Vagina (tissue), 2 donors: ENCODE results near the gene GALR2.

Experiments
- POLR2A ChIP-seq, 2 donors: fragments of 450-650 bp; IDR thresholded peaks; one replicate each; pipeline ENCODE4 v1.6.1; 2017; ENCODE audit warnings: antibody characterized with exemption in 2 of 2, mild to moderate bottlenecking in 2 of 2, moderate library complexity in 2 of 2
- POLR2AphosphoS5 ChIP-seq, 2 donors: sonication (generic); formaldehyde crosslinking; IDR thresholded peaks; one replicate each; pipeline ENCODE4 v1.9.0; 2017; ENCODE audit warnings: antibody characterized with exemption in 2 of 2, mild to moderate bottlenecking in 2 of 2, low read depth in 1 of 2; ENCODE audit not compliant: insufficient read depth in 1 of 2
- TF ChIP-seq, protein P1 (sequence below), 3 experiments: fragments of 450-650 bp in 2 of 3; fragments of 200-600 bp in 1 of 3; sonication (generic) in 1 of 3; IDR thresholded peaks; one replicate each; pipeline ENCODE4 v1.5.1; 2017 to 2019; ENCODE audit warnings: antibody characterized with exemption in 3 of 3, mild to moderate bottlenecking in 2 of 3, moderate library complexity in 2 of 3

DNA sequence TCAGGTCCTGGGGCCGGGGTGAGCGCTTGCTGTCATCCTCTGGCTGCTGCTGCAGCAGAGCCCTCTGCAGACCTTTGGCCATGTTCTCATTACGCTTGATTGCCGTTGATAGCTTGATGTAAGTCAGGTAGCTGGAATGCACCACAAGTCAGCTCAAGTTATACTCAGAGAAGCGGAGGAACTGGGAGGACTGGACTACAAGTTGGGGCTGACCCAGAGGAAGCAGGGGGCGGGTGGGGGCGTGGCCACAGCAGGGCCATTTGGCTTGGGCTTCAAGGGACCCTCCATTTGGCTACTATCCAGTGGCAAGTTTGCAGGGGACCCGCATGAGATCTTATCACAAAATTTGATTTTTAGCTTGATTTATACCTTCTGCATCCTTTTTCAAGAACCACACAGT is 28.5 kb upstream of the GALR2 start:
- TF ChIP-seq, protein P1, sequence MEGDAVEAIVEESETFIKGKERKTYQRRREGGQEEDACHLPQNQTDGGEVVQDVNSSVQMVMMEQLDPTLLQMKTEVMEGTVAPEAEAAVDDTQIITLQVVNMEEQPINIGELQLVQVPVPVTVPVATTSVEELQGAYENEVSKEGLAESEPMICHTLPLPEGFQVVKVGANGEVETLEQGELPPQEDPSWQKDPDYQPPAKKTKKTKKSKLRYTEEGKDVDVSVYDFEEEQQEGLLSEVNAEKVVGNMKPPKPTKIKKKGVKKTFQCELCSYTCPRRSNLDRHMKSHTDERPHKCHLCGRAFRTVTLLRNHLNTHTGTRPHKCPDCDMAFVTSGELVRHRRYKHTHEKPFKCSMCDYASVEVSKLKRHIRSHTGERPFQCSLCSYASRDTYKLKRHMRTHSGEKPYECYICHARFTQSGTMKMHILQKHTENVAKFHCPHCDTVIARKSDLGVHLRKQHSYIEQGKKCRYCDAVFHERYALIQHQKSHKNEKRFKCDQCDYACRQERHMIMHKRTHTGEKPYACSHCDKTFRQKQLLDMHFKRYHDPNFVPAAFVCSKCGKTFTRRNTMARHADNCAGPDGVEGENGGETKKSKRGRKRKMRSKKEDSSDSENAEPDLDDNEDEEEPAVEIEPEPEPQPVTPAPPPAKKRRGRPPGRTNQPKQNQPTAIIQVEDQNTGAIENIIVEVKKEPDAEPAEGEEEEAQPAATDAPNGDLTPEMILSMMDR (IDR thresholded peaks at IDR 0.05), result no peak
- no peak for TF ChIP-seq POLR2A (IDR thresholded peaks at IDR 0.05)
- no peak for TF ChIP-seq POLR2AphosphoS5 (IDR thresholded peaks at IDR 0.05; ENCODE audit: insufficient read depth in 1 of 2, low read depth in 1 of 2)
